Measurements from ENCODE around the gene SQSTM1. TPM values are rescaled to one million over a fixed set of nuclear protein-coding genes. Genes with fewer than 3 reads are reported as not detected.

The SQSTM1 gene
- total and polyA plus RNA-seq, 4 donors: 298 to 568 (median 372) TPM

GRCh38 chr5:179886190-179886911 lies 65.6 kb downstream of the SQSTM1 start:
- Histone ChIP-seq H3K36me3 (ENCODE audit: control insufficient read depth in 4 of 4, insufficient read depth in 4 of 4, low read length in 4 of 4) (peaks cover 24 to 60% (median 44%) of the 10 kb centered on the region in 4 donors), H3K4me1 (ENCODE audit: control insufficient read depth in 5 of 5, insufficient read depth in 5 of 5, low read length in 5 of 5) (no peaks in the 10 kb centered on the region), H3K27me3 (ENCODE audit: control insufficient read depth in 3 of 3, insufficient read depth in 3 of 3, low read length in 2 of 3) (no peaks in the 10 kb centered on the region), H3K4me3 (no peak overlapping the region), H3K27ac (ENCODE audit: low read depth in 1 of 2, low read length in 1 of 2) (no peak overlapping the region), H3K9me3 (ENCODE audit: control insufficient read depth in 4 of 4, insufficient read depth in 3 of 4, low read length in 3 of 4) (peaks cover 0 to 17% (median 7%) of the 10 kb centered on the region in 4 donors), H3K9ac (ENCODE audit: insufficient read depth in 1 of 2, low read length in 2 of 2) (no peak overlapping the region)
- DNase-seq (no peak), ATAC-seq (ENCODE audit: insufficient read depth, low FRiP score) (no peak)
- no peak for TF ChIP-seq CTCF (IDR thresholded peaks at IDR 0.05; ENCODE audit: control extremely low read depth, extremely low read depth)
- 90 to 94% methylated on average over 14 of the region's 14 CpGs for WGBS, 2 donors

- no peak overlapping the region for H3K4me3 ChIP-seq
- H3K9me3 ChIP-seq (ENCODE audit: control insufficient read depth in 4 of 4, insufficient read depth in 3 of 4, low read length in 3 of 4): peaks cover 0 to 17% (median 7%) of the 10 kb centered on the region in 4 donors
- no peak for TF ChIP-seq CTCF (IDR thresholded peaks at IDR 0.05; ENCODE audit: control extremely low read depth, extremely low read depth)
- no peaks in the 10 kb centered on the region for H3K4me1 ChIP-seq (ENCODE audit: control insufficient read depth in 5 of 5, insufficient read depth in 5 of 5, low read length in 5 of 5)
- no peak overlapping the region for H3K27ac ChIP-seq (ENCODE audit: low read depth in 1 of 2, low read length in 1 of 2)
- H3K27me3 ChIP-seq (ENCODE audit: control insufficient read depth in 3 of 3, insufficient read depth in 3 of 3, low read length in 2 of 3): no peaks in the 10 kb centered on the region
- no peak overlapping the region for H3K9ac ChIP-seq (ENCODE audit: insufficient read depth in 1 of 2, low read length in 2 of 2)
- peaks cover 25 to 68% (median 45%) of the 10 kb centered on the region in 4 donors for H3K36me3 ChIP-seq (ENCODE audit: control insufficient read depth in 4 of 4, insufficient read depth in 4 of 4, low read length in 4 of 4)
- WGBS, 2 donors: 92 to 93% methylated on average over 11 of the region's 11 CpGs
- DNase-seq: no peak
- no peak for ATAC-seq (ENCODE audit: insufficient read depth, low FRiP score)
Measured at GRCh38 chr5:179887095-179887494, 66.4 kb downstream of the SQSTM1 start.

Small RNA genes lying within 50 kb of the gene (small RNA-seq; reads per million reads assigned to genes)
- gene MIR1229 (ENCODE audit: low replicate concordance) (not detected), gene RF00019 (ENCODE audit: low replicate concordance) (not detected)

Other genes starting within 250 kb of the SQSTM1 start
- 1,000 to 10,000 TPM in 1 of 2 donors, 100 to 1,000 TPM in 1; 422 to 1,791 TPM for gene HNRNPH1, start 197.2 kb upstream of the SQSTM1 start, total RNA-seq
- gene HNRNPH1, start 197.2 kb upstream of the SQSTM1 start, polyA plus RNA-seq: 100 to 1,000 TPM; 185 to 189 TPM
- not detected for gene CBY3, start 139.9 kb upstream of the SQSTM1 start, total RNA-seq
- gene CBY3, start 139.9 kb upstream of the SQSTM1 start, polyA plus RNA-seq: under 1 TPM; 0.10 to 0.22 TPM
- 100 to 1,000 TPM; 340 to 924 TPM for gene CANX, start 121.9 kb upstream of the SQSTM1 start, total RNA-seq
- gene CANX, start 121.9 kb upstream of the SQSTM1 start, polyA plus RNA-seq: 100 to 1,000 TPM; 132 to 248 TPM
- gene MAML1, start 88.1 kb upstream of the SQSTM1 start, total RNA-seq: 10 to 100 TPM; 26.0 to 34.5 TPM
- gene MAML1, start 88.1 kb upstream of the SQSTM1 start, polyA plus RNA-seq: 10 to 100 TPM in 1 of 2 donors, 1 to 10 TPM in 1; 6.7 to 15.0 TPM
- gene LTC4S, start 26.9 kb upstream of the SQSTM1 start, total RNA-seq: 10 to 100 TPM in 1 of 2 donors, 1 to 10 TPM in 1; 4.0 to 25.3 TPM
- gene LTC4S, start 26.9 kb upstream of the SQSTM1 start, polyA plus RNA-seq: 10 to 100 TPM in 1 of 2 donors, 1 to 10 TPM in 1; 4.3 to 12.3 TPM
- 100 to 1,000 TPM in 1 of 2 donors, 10 to 100 TPM in 1; 73.2 to 154 TPM for gene MGAT4B, start 14.0 kb upstream of the SQSTM1 start, total RNA-seq
- 10 to 100 TPM; 65.0 to 91.7 TPM for gene MGAT4B, start 14.0 kb upstream of the SQSTM1 start, polyA plus RNA-seq
- gene MRNIP, start 37.9 kb downstream of the SQSTM1 start, total RNA-seq: 10 to 100 TPM; 29.5 to 51.0 TPM
- gene MRNIP, start 37.9 kb downstream of the SQSTM1 start, polyA plus RNA-seq: 10 to 100 TPM; 15.4 to 41.2 TPM
- 100 to 1,000 TPM in 1 of 2 donors, 10 to 100 TPM in 1; 68.3 to 129 TPM for gene TBC1D9B, start 87.0 kb downstream of the SQSTM1 start, total RNA-seq
- 10 to 100 TPM; 55.9 to 64.8 TPM for gene TBC1D9B, start 87.0 kb downstream of the SQSTM1 start, polyA plus RNA-seq